H9 (cell line): Measurements from ENCODE around the gene TRABD2B. TPM values are rescaled to one million over a fixed set of nuclear protein-coding genes. Genes with fewer than 3 reads are reported as not detected.

Experiments used
- DNase-seq: peaks from one replicate; pipeline ENCODE4 v3.0.0-alpha.2; 2017
- H2AFZ ChIP-seq: one replicate; pipeline ENCODE4 v1.6.1; 2013; ENCODE audit warnings: mild to moderate bottlenecking, low read length, control low read depth, moderate library complexity
- H2AK5ac ChIP-seq: 2 replicates; pipeline ENCODE4 v1.6.1; 2013; ENCODE audit warnings: low read length, control low read depth, mixed read lengths; ENCODE audit not compliant: insufficient read length
- H2BK120ac ChIP-seq: one replicate; pipeline ENCODE4 v1.6.1; 2013; ENCODE audit warnings: low read depth, mild to moderate bottlenecking, low read length, control low read depth, inconsistent platforms; ENCODE audit not compliant: poor library complexity, severe bottlenecking
- H2BK12ac ChIP-seq: 2 replicates; pipeline ENCODE4 v1.6.1; 2013; ENCODE audit warnings: low read length, control low read depth, mixed read lengths, low read depth; ENCODE audit not compliant: insufficient read length
- H2BK15ac ChIP-seq: 2 replicates; pipeline ENCODE4 v1.6.1; 2013; ENCODE audit warnings: low read depth, low read length, control low read depth
- H2BK20ac ChIP-seq: one replicate; pipeline ENCODE4 v1.6.1; 2013; ENCODE audit warnings: low read depth, mild to moderate bottlenecking, low read length, control low read depth, inconsistent platforms; ENCODE audit not compliant: poor library complexity, severe bottlenecking
- H2BK5ac ChIP-seq: 2 replicates; pipeline ENCODE4 v1.6.1; 2013; ENCODE audit warnings: low read length, control low read depth, mixed read lengths; ENCODE audit not compliant: insufficient read length
- H3K14ac ChIP-seq: 2 replicates; pipeline ENCODE4 v1.6.1; 2013; ENCODE audit warnings: low read length, control low read depth; ENCODE audit not compliant: insufficient read depth
- H3K18ac ChIP-seq: 2 replicates; pipeline ENCODE4 v1.6.1; 2013; ENCODE audit warnings: low read depth, mild to moderate bottlenecking, mixed read lengths, low read length, control low read depth; ENCODE audit not compliant: insufficient read length
- H3K23ac ChIP-seq: 2 replicates; pipeline ENCODE4 v1.6.1; 2013; ENCODE audit warnings: low read length, control low read depth, mixed read lengths, low read depth; ENCODE audit not compliant: insufficient read length
- H3K23me2 ChIP-seq: 2 replicates; pipeline ENCODE4 v1.6.1; 2013; ENCODE audit warnings: low read depth, mild to moderate bottlenecking, mixed read lengths, low read length, control low read depth; ENCODE audit not compliant: insufficient read length, poor library complexity, severe bottlenecking
- H3K27ac ChIP-seq: 2 replicates; pipeline ENCODE4 v1.5.1; 2013; ENCODE audit warnings: low read length, control low read depth, mixed read lengths, low read depth; ENCODE audit not compliant: insufficient read length
- H3K27me3 ChIP-seq: 2 replicates; pipeline ENCODE4 v1.6.1; 2013; ENCODE audit warnings: low read length, control low read depth, inconsistent platforms; ENCODE audit not compliant: insufficient read depth
- H3K4ac ChIP-seq: 2 replicates; pipeline ENCODE4 v1.6.1; 2013; ENCODE audit warnings: low read depth, mild to moderate bottlenecking, control low read depth, inconsistent platforms, low read length, moderate library complexity
- H3K4me1 ChIP-seq: 2 replicates; pipeline ENCODE4 v1.6.1; 2013; ENCODE audit warnings: low read length, control low read depth, inconsistent platforms; ENCODE audit not compliant: insufficient read depth
- H3K4me2 ChIP-seq: 2 replicates; pipeline ENCODE4 v1.6.1; 2013; ENCODE audit warnings: low read length, control low read depth, mixed read lengths; ENCODE audit not compliant: insufficient read length, insufficient read depth
- H3K56ac ChIP-seq: 2 replicates; pipeline ENCODE4 v1.6.1; 2013; ENCODE audit warnings: low read depth, mild to moderate bottlenecking, mixed read lengths, low read length, control low read depth; ENCODE audit not compliant: insufficient read length
- H3K79me1 ChIP-seq: 2 replicates; pipeline ENCODE4 v1.6.1; 2013; ENCODE audit warnings: low read depth, mild to moderate bottlenecking, moderate library complexity, low read length, control low read depth, inconsistent platforms; ENCODE audit not compliant: insufficient read depth, poor library complexity, severe bottlenecking
- H3K79me2 ChIP-seq: 2 replicates; pipeline ENCODE4 v1.6.1; 2013; ENCODE audit warnings: low read length, control low read depth, inconsistent platforms; ENCODE audit not compliant: insufficient read depth
- H3K9ac ChIP-seq: 2 replicates; pipeline ENCODE4 v1.6.1; 2013; ENCODE audit warnings: low read length, control low read depth, mixed read lengths; ENCODE audit not compliant: insufficient read length; ENCODE audit errors: extremely low read depth
- H3K9me3 ChIP-seq: one replicate; pipeline ENCODE4 v1.6.1; 2013; ENCODE audit warnings: low read depth, low read length, inconsistent platforms; ENCODE audit not compliant: control insufficient read depth
- H3T11ph ChIP-seq: one replicate; pipeline ENCODE4 v1.6.1; 2013; ENCODE audit warnings: mild to moderate bottlenecking, low read length, control low read depth, inconsistent platforms
- H4K20me1 ChIP-seq: one replicate; pipeline ENCODE4 v1.6.1; 2013; ENCODE audit not compliant: control insufficient read depth, insufficient read length, insufficient read depth
- H4K5ac ChIP-seq: 2 replicates; pipeline ENCODE4 v1.6.1; 2013; ENCODE audit warnings: low read depth, mild to moderate bottlenecking, mixed read lengths, low read length, control low read depth; ENCODE audit not compliant: insufficient read length
- H4K8ac ChIP-seq: replicated peaks from 2 replicates; pipeline ENCODE4 v1.6.1; 2013; ENCODE audit warnings: low read length, control low read depth, mixed read lengths, low read depth; ENCODE audit not compliant: insufficient read length
- H4K91ac ChIP-seq: 2 replicates; pipeline ENCODE4 v1.6.1; 2013; ENCODE audit warnings: low read depth, mild to moderate bottlenecking, moderate library complexity, mixed read lengths, low read length, control low read depth; ENCODE audit not compliant: insufficient read length
- H3K27ac Mint-ChIP-seq, 3 experiments: 2 replicates in 2 of 3; 3 replicates in 1 of 3; pipeline ENCODE4 v1.8.0; 2020 to 2021; ENCODE audit warnings: mixed read lengths in 3 of 3, mild to moderate bottlenecking in 1 of 3, moderate library complexity in 1 of 3
- H3K27me3 Mint-ChIP-seq: 2 replicates; pipeline ENCODE4 v1.8.0; 2021; ENCODE audit warnings: low read depth, mild to moderate bottlenecking, moderate library complexity, mixed read lengths
- H3K36me3 Mint-ChIP-seq, 3 experiments: 2 replicates in 2 of 3; 3 replicates in 1 of 3; pipeline ENCODE4 v1.8.0; 2020 to 2021; ENCODE audit warnings: low read depth in 3 of 3, mixed read lengths in 3 of 3; ENCODE audit not compliant: insufficient read depth in 1 of 3
- H3K4me1 Mint-ChIP-seq, 2 experiments: 2 replicates each; pipeline ENCODE4 v1.8.0; 2020; ENCODE audit warnings: mixed read lengths in 2 of 2
- H3K4me3 Mint-ChIP-seq, 2 experiments: 2 replicates in 1 of 2; 3 replicates in 1 of 2; pipeline ENCODE4 v1.8.0; 2020 to 2021; ENCODE audit warnings: mild to moderate bottlenecking in 2 of 2, mixed read lengths in 2 of 2, moderate library complexity in 1 of 2
- H3K9me3 Mint-ChIP-seq, 2 experiments: 2 replicates in 1 of 2; 3 replicates in 1 of 2; pipeline ENCODE4 v1.8.0; 2020; ENCODE audit warnings: mild to moderate bottlenecking in 2 of 2, mixed read lengths in 2 of 2, moderate library complexity in 1 of 2
- WGBS: extraction: QIAGEN DNeasy Blood & Tissue Kit; methylation state at CpG from one replicate; pipeline ENCODE4 v1.1.7; 2013; ENCODE audit warnings: missing lambda C conversion rate, low lambda C conversion rate, mixed read lengths; ENCODE audit not compliant: insufficient read length; ENCODE audit errors: extremely low coverage; 5-methylcytosine and 5-hydroxymethylcytosine counted together
- total RNA-seq: library from RNA; stranded (reverse); gene quantifications from 2 replicates; pipeline ENCODE4 v1.2.1, GENCODE V29; 2021
- TF ChIP-seq, protein P1 (sequence below): fragments of 200-600 bp; sonication (generic); conservative IDR thresholded peaks from 3 replicates; pipeline ENCODE4 v1.8.0; 2021; ENCODE audit warnings: antibody characterized with exemption, mild to moderate bottlenecking

Gene TRABD2B
- total RNA-seq, 1 experiment from 2014 or later: 2.3 TPM

DNA sequence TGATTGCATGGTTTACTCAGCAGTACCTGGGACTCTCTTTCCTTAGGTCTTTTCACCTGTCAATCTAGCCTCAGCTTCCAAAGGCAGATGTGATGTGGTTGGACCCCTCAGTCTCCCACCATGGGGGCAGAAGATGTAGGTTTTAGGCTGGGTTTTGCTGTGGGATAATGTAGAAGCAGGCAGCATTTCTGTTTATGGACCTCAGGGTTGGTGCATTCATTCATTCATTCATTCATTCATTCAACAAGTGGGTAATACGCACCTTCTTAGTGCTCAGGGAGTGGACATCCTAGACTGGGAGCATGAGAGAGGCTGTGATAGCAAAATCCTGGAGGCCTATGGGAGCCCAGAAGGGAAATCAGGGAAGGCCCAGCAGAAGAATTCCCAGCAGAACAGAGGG lies 209.6 kb downstream of the TRABD2B start:
- Histone ChIP-seq H4K8ac (no peak overlapping the region), H3K4me2 (no peak overlapping the region), H3K9me3 (no peaks in the 10 kb centered on the region), H3K27ac (no peak overlapping the region), H2AK5ac (no peak overlapping the region), H3T11ph (no peak overlapping the region), H2BK5ac (no peak overlapping the region), H3K79me1 (no peaks in the 10 kb centered on the region), H2AFZ (no peak overlapping the region), H3K4me1 (no peaks in the 10 kb centered on the region; the same call in 1 of the 2 replicates), H2BK12ac (no peak overlapping the region), H2BK15ac (no peak overlapping the region), H3K56ac (no peak overlapping the region), H3K79me2 (no peaks in the 10 kb centered on the region), H3K27me3 (no peaks in the 10 kb centered on the region), H3K18ac (no peak overlapping the region), H4K91ac (no peak overlapping the region), H3K23ac (no peak overlapping the region), H3K4ac (no peak overlapping the region), H2BK120ac (no peak overlapping the region), H4K5ac (no peak overlapping the region), H2BK20ac (no peak overlapping the region), H4K20me1 (no peaks in the 10 kb centered on the region), H3K9ac (no peak overlapping the region), H3K14ac (no peak overlapping the region), H3K23me2 (no peaks in the 10 kb centered on the region)
- TF ChIP-seq, protein P1, sequence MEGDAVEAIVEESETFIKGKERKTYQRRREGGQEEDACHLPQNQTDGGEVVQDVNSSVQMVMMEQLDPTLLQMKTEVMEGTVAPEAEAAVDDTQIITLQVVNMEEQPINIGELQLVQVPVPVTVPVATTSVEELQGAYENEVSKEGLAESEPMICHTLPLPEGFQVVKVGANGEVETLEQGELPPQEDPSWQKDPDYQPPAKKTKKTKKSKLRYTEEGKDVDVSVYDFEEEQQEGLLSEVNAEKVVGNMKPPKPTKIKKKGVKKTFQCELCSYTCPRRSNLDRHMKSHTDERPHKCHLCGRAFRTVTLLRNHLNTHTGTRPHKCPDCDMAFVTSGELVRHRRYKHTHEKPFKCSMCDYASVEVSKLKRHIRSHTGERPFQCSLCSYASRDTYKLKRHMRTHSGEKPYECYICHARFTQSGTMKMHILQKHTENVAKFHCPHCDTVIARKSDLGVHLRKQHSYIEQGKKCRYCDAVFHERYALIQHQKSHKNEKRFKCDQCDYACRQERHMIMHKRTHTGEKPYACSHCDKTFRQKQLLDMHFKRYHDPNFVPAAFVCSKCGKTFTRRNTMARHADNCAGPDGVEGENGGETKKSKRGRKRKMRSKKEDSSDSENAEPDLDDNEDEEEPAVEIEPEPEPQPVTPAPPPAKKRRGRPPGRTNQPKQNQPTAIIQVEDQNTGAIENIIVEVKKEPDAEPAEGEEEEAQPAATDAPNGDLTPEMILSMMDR: no peak
- Mint-ChIP-seq H3K27ac (no peak overlapping the region), H3K4me3 (no peak overlapping the region), H3K27me3 (peaks cover 5% of the 10 kb centered on the region; the same call in 1 of the 2 replicates), H3K36me3 (no peaks in the 10 kb centered on the region), H3K4me1 (peaks cover 8 to 11% of the 10 kb centered on the region in 2 experiments; a peak in 3 of 4 replicates), H3K9me3 (no peaks in the 10 kb centered on the region)
- no peak for DNase-seq
- WGBS: no CpG with 5 or more reads among the region's 1 CpG
